H9 (cell line): ENCODE measurements around the gene CYP8B1. TPM values are rescaled to one million over a fixed set of nuclear protein-coding genes. Genes with fewer than 3 reads are reported as not detected.

Experiments used
- DNase-seq: peaks from one replicate; pipeline ENCODE4 v3.0.0-alpha.2; 2017
- H2AFZ ChIP-seq: one replicate; pipeline ENCODE4 v1.6.1; 2013; ENCODE audit warnings: mild to moderate bottlenecking, low read length, control low read depth, moderate library complexity
- H2AK5ac ChIP-seq: 2 replicates; pipeline ENCODE4 v1.6.1; 2013; ENCODE audit warnings: low read length, control low read depth, mixed read lengths; ENCODE audit not compliant: insufficient read length
- H2BK120ac ChIP-seq: one replicate; pipeline ENCODE4 v1.6.1; 2013; ENCODE audit warnings: low read depth, mild to moderate bottlenecking, low read length, control low read depth, inconsistent platforms; ENCODE audit not compliant: poor library complexity, severe bottlenecking
- H2BK12ac ChIP-seq: 2 replicates; pipeline ENCODE4 v1.6.1; 2013; ENCODE audit warnings: low read length, control low read depth, mixed read lengths, low read depth; ENCODE audit not compliant: insufficient read length
- H2BK15ac ChIP-seq: 2 replicates; pipeline ENCODE4 v1.6.1; 2013; ENCODE audit warnings: low read depth, low read length, control low read depth
- H2BK20ac ChIP-seq: one replicate; pipeline ENCODE4 v1.6.1; 2013; ENCODE audit warnings: low read depth, mild to moderate bottlenecking, low read length, control low read depth, inconsistent platforms; ENCODE audit not compliant: poor library complexity, severe bottlenecking
- H2BK5ac ChIP-seq: 2 replicates; pipeline ENCODE4 v1.6.1; 2013; ENCODE audit warnings: low read length, control low read depth, mixed read lengths; ENCODE audit not compliant: insufficient read length
- H3K14ac ChIP-seq: 2 replicates; pipeline ENCODE4 v1.6.1; 2013; ENCODE audit warnings: low read length, control low read depth; ENCODE audit not compliant: insufficient read depth
- H3K18ac ChIP-seq: 2 replicates; pipeline ENCODE4 v1.6.1; 2013; ENCODE audit warnings: low read depth, mild to moderate bottlenecking, mixed read lengths, low read length, control low read depth; ENCODE audit not compliant: insufficient read length
- H3K23ac ChIP-seq: 2 replicates; pipeline ENCODE4 v1.6.1; 2013; ENCODE audit warnings: low read length, control low read depth, mixed read lengths, low read depth; ENCODE audit not compliant: insufficient read length
- H3K23me2 ChIP-seq: 2 replicates; pipeline ENCODE4 v1.6.1; 2013; ENCODE audit warnings: low read depth, mild to moderate bottlenecking, mixed read lengths, low read length, control low read depth; ENCODE audit not compliant: insufficient read length, poor library complexity, severe bottlenecking
- H3K27ac ChIP-seq: 2 replicates; pipeline ENCODE4 v1.5.1; 2013; ENCODE audit warnings: low read length, control low read depth, mixed read lengths, low read depth; ENCODE audit not compliant: insufficient read length
- H3K27me3 ChIP-seq: 2 replicates; pipeline ENCODE4 v1.6.1; 2013; ENCODE audit warnings: low read length, control low read depth, inconsistent platforms; ENCODE audit not compliant: insufficient read depth
- H3K4ac ChIP-seq: 2 replicates; pipeline ENCODE4 v1.6.1; 2013; ENCODE audit warnings: low read depth, mild to moderate bottlenecking, control low read depth, inconsistent platforms, low read length, moderate library complexity
- H3K4me1 ChIP-seq: 2 replicates; pipeline ENCODE4 v1.6.1; 2013; ENCODE audit warnings: low read length, control low read depth, inconsistent platforms; ENCODE audit not compliant: insufficient read depth
- H3K4me2 ChIP-seq: 2 replicates; pipeline ENCODE4 v1.6.1; 2013; ENCODE audit warnings: low read length, control low read depth, mixed read lengths; ENCODE audit not compliant: insufficient read length, insufficient read depth
- H3K56ac ChIP-seq: 2 replicates; pipeline ENCODE4 v1.6.1; 2013; ENCODE audit warnings: low read depth, mild to moderate bottlenecking, mixed read lengths, low read length, control low read depth; ENCODE audit not compliant: insufficient read length
- H3K79me1 ChIP-seq: 2 replicates; pipeline ENCODE4 v1.6.1; 2013; ENCODE audit warnings: low read depth, mild to moderate bottlenecking, moderate library complexity, low read length, control low read depth, inconsistent platforms; ENCODE audit not compliant: insufficient read depth, poor library complexity, severe bottlenecking
- H3K79me2 ChIP-seq: 2 replicates; pipeline ENCODE4 v1.6.1; 2013; ENCODE audit warnings: low read length, control low read depth, inconsistent platforms; ENCODE audit not compliant: insufficient read depth
- H3K9ac ChIP-seq: 2 replicates; pipeline ENCODE4 v1.6.1; 2013; ENCODE audit warnings: low read length, control low read depth, mixed read lengths; ENCODE audit not compliant: insufficient read length; ENCODE audit errors: extremely low read depth
- H3K9me3 ChIP-seq: one replicate; pipeline ENCODE4 v1.6.1; 2013; ENCODE audit warnings: low read depth, low read length, inconsistent platforms; ENCODE audit not compliant: control insufficient read depth
- H3T11ph ChIP-seq: one replicate; pipeline ENCODE4 v1.6.1; 2013; ENCODE audit warnings: mild to moderate bottlenecking, low read length, control low read depth, inconsistent platforms
- H4K20me1 ChIP-seq: one replicate; pipeline ENCODE4 v1.6.1; 2013; ENCODE audit not compliant: control insufficient read depth, insufficient read length, insufficient read depth
- H4K5ac ChIP-seq: 2 replicates; pipeline ENCODE4 v1.6.1; 2013; ENCODE audit warnings: low read depth, mild to moderate bottlenecking, mixed read lengths, low read length, control low read depth; ENCODE audit not compliant: insufficient read length
- H4K8ac ChIP-seq: replicated peaks from 2 replicates; pipeline ENCODE4 v1.6.1; 2013; ENCODE audit warnings: low read length, control low read depth, mixed read lengths, low read depth; ENCODE audit not compliant: insufficient read length
- H4K91ac ChIP-seq: 2 replicates; pipeline ENCODE4 v1.6.1; 2013; ENCODE audit warnings: low read depth, mild to moderate bottlenecking, moderate library complexity, mixed read lengths, low read length, control low read depth; ENCODE audit not compliant: insufficient read length
- H3K27ac Mint-ChIP-seq, 3 experiments: 2 replicates in 2 of 3; 3 replicates in 1 of 3; pipeline ENCODE4 v1.8.0; 2020 to 2021; ENCODE audit warnings: mixed read lengths in 3 of 3, mild to moderate bottlenecking in 1 of 3, moderate library complexity in 1 of 3
- H3K27me3 Mint-ChIP-seq: 2 replicates; pipeline ENCODE4 v1.8.0; 2021; ENCODE audit warnings: low read depth, mild to moderate bottlenecking, moderate library complexity, mixed read lengths
- H3K36me3 Mint-ChIP-seq, 3 experiments: 2 replicates in 2 of 3; 3 replicates in 1 of 3; pipeline ENCODE4 v1.8.0; 2020 to 2021; ENCODE audit warnings: low read depth in 3 of 3, mixed read lengths in 3 of 3; ENCODE audit not compliant: insufficient read depth in 1 of 3
- H3K4me1 Mint-ChIP-seq, 2 experiments: 2 replicates each; pipeline ENCODE4 v1.8.0; 2020; ENCODE audit warnings: mixed read lengths in 2 of 2
- H3K4me3 Mint-ChIP-seq, 2 experiments: 2 replicates in 1 of 2; 3 replicates in 1 of 2; pipeline ENCODE4 v1.8.0; 2020 to 2021; ENCODE audit warnings: mild to moderate bottlenecking in 2 of 2, mixed read lengths in 2 of 2, moderate library complexity in 1 of 2
- H3K9me3 Mint-ChIP-seq, 2 experiments: 2 replicates in 1 of 2; 3 replicates in 1 of 2; pipeline ENCODE4 v1.8.0; 2020; ENCODE audit warnings: mild to moderate bottlenecking in 2 of 2, mixed read lengths in 2 of 2, moderate library complexity in 1 of 2
- CTCF ChIP-seq: fragments of 200-600 bp; sonication (generic); conservative IDR thresholded peaks from 3 replicates; pipeline ENCODE4 v1.8.0; 2021; ENCODE audit warnings: antibody characterized with exemption, mild to moderate bottlenecking
- WGBS: extraction: QIAGEN DNeasy Blood & Tissue Kit; methylation state at CpG from one replicate; pipeline ENCODE4 v1.1.7; 2013; ENCODE audit warnings: missing lambda C conversion rate, low lambda C conversion rate, mixed read lengths; ENCODE audit not compliant: insufficient read length; ENCODE audit errors: extremely low coverage; 5-methylcytosine and 5-hydroxymethylcytosine counted together
- total RNA-seq: library from RNA; stranded (reverse); gene quantifications from 2 replicates; pipeline ENCODE4 v1.2.1, GENCODE V29; 2021

CYP8B1 gene
- total RNA-seq, 1 experiment from 2014 or later = not detected

- H4K8ac ChIP-seq = no peak overlapping the region
- no peaks in the 10 kb centered on the region for H3K36me3 Mint-ChIP-seq
Measured at GRCh38 chr3:42822828-42823227, 52.9 kb downstream of the CYP8B1 start.

More at GRCh38 chr3:42822828-42823227, 52.9 kb downstream of the CYP8B1 start:
- H4K20me1 ChIP-seq = no peaks in the 10 kb centered on the region
- no peak for DNase-seq
- Mint-ChIP-seq H3K9me3 (no peaks in the 10 kb centered on the region), H3K4me3 (no peak overlapping the region), H3K27me3 (no peaks in the 10 kb centered on the region), H3K27ac (no peak overlapping the region), H3K4me1 (peaks cover 4 to 15% of the 10 kb centered on the region in 2 experiments)
- no peak overlapping the region for H2BK120ac ChIP-seq
- no peaks in the 10 kb centered on the region for H3K79me2 ChIP-seq
- no CpG with 5 or more reads among the region's 3 CpGs for WGBS
- H2AK5ac ChIP-seq = no peak overlapping the region
- H3K56ac ChIP-seq = peak overlapping the region; percentile 50
- no peaks in the 10 kb centered on the region for H3K27me3 ChIP-seq
- peak overlapping the region; percentile 78 for H2AFZ ChIP-seq
- H3K9me3 ChIP-seq = no peaks in the 10 kb centered on the region
- H3K23me2 ChIP-seq = no peaks in the 10 kb centered on the region
- no peak overlapping the region for H4K5ac ChIP-seq
- H3T11ph ChIP-seq = no peak overlapping the region
- no peak overlapping the region for H2BK12ac ChIP-seq
- no peak overlapping the region for H3K4me2 ChIP-seq
- no peak overlapping the region for H2BK15ac ChIP-seq
- no peak overlapping the region for H2BK5ac ChIP-seq
- no peaks in the 10 kb centered on the region for H3K4me1 ChIP-seq
- H2BK20ac ChIP-seq = no peak overlapping the region
- no peak overlapping the region for H3K9ac ChIP-seq
- no peak overlapping the region for H3K27ac ChIP-seq
- no peaks in the 10 kb centered on the region for H3K79me1 ChIP-seq
- no peak overlapping the region for H3K18ac ChIP-seq
- no peak for TF ChIP-seq CTCF
- H4K91ac ChIP-seq = no peak overlapping the region
- no peak overlapping the region for H3K23ac ChIP-seq
- H3K4ac ChIP-seq = no peak overlapping the region
- H3K14ac ChIP-seq = no peak overlapping the region

Other genes starting within 250 kb of the CYP8B1 start
- gene ZBTB47, start 222.2 kb downstream of the CYP8B1 start, total RNA-seq = 3.6 and 4.2 TPM in 2 replicates
- not detected in 2 replicates for gene KLHL40, start 190.3 kb downstream of the CYP8B1 start, total RNA-seq
- gene HHATL, start 173.1 kb downstream of the CYP8B1 start, total RNA-seq = 0.46 TPM in 1 of 2 replicates, not detected in the other
- gene CCDC13, start 102.6 kb downstream of the CYP8B1 start, total RNA-seq = not detected in 2 replicates
- gene HIGD1A, start 71.4 kb downstream of the CYP8B1 start, total RNA-seq = 77.6 and 84.2 TPM in 2 replicates
- gene ACKR2, start 66.4 kb downstream of the CYP8B1 start, total RNA-seq = 0.13 TPM in 1 of 2 replicates, not detected in the other
- not detected in 2 replicates for gene ZNF662, start 30.3 kb upstream of the CYP8B1 start, total RNA-seq
- 5.3 and 5.4 TPM in 2 replicates for gene GASK1A, start 103.4 kb upstream of the CYP8B1 start, total RNA-seq
- gene POMGNT2, start 230.2 kb upstream of the CYP8B1 start, total RNA-seq = 12.9 and 14.0 TPM in 2 replicates